GM23338 (cell line): ENCODE measurements around the gene IFI44L. TPM values are rescaled to one million over a fixed set of nuclear protein-coding genes. Genes with fewer than 3 reads are reported as not detected.

Experiments
- ATAC-seq: fragments of 200-7000 bp; cut with Tn5 transposase; 3 replicates; pipeline ENCODE4 v1.9.1; 2020
- DNase-seq: peaks from one replicate; pipeline ENCODE4 v3.0.0-alpha.2; 2015; ENCODE audit warnings: low spot score
- H2AFZ ChIP-seq: fragments of 200-600 bp; sonication (generic); 2 replicates; pipeline ENCODE4 v1.8.0; 2016; ENCODE audit warnings: antibody characterized with exemption, mild to moderate bottlenecking, moderate library complexity
- H3F3A ChIP-seq: fragments of 200-600 bp; sonication (generic); replicated peaks from 2 replicates; pipeline ENCODE4 v1.8.0; 2017; ENCODE audit warnings: antibody characterized with exemption, mixed run types, low read depth
- H3K27ac ChIP-seq: fragments of 200-600 bp; sonication (generic); 2 replicates; pipeline ENCODE4 v1.6.1; 2016; ENCODE audit warnings: low read depth
- H3K27me3 ChIP-seq: fragments of 200-600 bp; sonication (generic); 2 replicates; pipeline ENCODE4 v1.8.0; 2016; ENCODE audit warnings: mild to moderate bottlenecking, mixed run types, moderate library complexity; ENCODE audit not compliant: insufficient read depth
- H3K36me3 ChIP-seq: fragments of 200-600 bp; sonication (generic); 2 replicates; pipeline ENCODE4 v1.8.0; 2016; ENCODE audit warnings: mild to moderate bottlenecking; ENCODE audit not compliant: insufficient read depth
- H3K4me1 ChIP-seq: fragments of 200-600 bp; sonication (generic); 2 replicates; pipeline ENCODE4 v1.8.0; 2016; ENCODE audit warnings: mild to moderate bottlenecking, moderate library complexity; ENCODE audit not compliant: insufficient read depth
- H3K4me2 ChIP-seq: fragments of 200-600 bp; sonication (generic); 2 replicates; pipeline ENCODE4 v1.7.1; 2017; ENCODE audit warnings: mixed run types
- H3K4me3 ChIP-seq: fragments of 200-600 bp; sonication (generic); 2 replicates; pipeline ENCODE4 v1.6.1; 2016; ENCODE audit warnings: mixed run types
- H3K79me2 ChIP-seq: fragments of 200-600 bp; sonication (generic); replicated peaks from 2 replicates; pipeline ENCODE4 v1.8.0; 2017; ENCODE audit warnings: mild to moderate bottlenecking; ENCODE audit not compliant: insufficient read depth
- H3K9me2 ChIP-seq: fragments of 200-600 bp; sonication (generic); 2 replicates; pipeline ENCODE4 v1.8.0; 2017; ENCODE audit not compliant: insufficient read depth
- H4K20me1 ChIP-seq: fragments of 200-600 bp; sonication (generic); replicated peaks from 2 replicates; pipeline ENCODE4 v1.8.0; 2017; ENCODE audit warnings: mild to moderate bottlenecking; ENCODE audit not compliant: insufficient read depth
- H3K27ac Mint-ChIP-seq: 2 replicates; pipeline ENCODE4 v1.8.0; 2020; ENCODE audit warnings: inconsistent platforms, mild to moderate bottlenecking, moderate library complexity, mixed read lengths
- H3K27me3 Mint-ChIP-seq: 3 replicates; pipeline ENCODE4 v1.8.0; 2022; ENCODE audit warnings: low read depth, mild to moderate bottlenecking, moderate library complexity, mixed read lengths, inconsistent platforms; ENCODE audit not compliant: insufficient read depth, poor library complexity
- H3K36me3 Mint-ChIP-seq: 3 replicates; pipeline ENCODE4 v1.8.0; 2021; ENCODE audit warnings: low read depth, mild to moderate bottlenecking, inconsistent platforms, moderate library complexity, mixed read lengths
- H3K4me1 Mint-ChIP-seq: 3 replicates; pipeline ENCODE4 v1.8.0; 2020; ENCODE audit warnings: mild to moderate bottlenecking, inconsistent platforms, mixed read lengths
- H3K4me3 Mint-ChIP-seq: 3 replicates; pipeline ENCODE4 v1.8.0; 2021; ENCODE audit warnings: moderate library complexity, mild to moderate bottlenecking, inconsistent platforms, mixed read lengths
- H3K9me3 Mint-ChIP-seq: 3 replicates; pipeline ENCODE4 v1.8.0; 2020; ENCODE audit warnings: moderate library complexity, mild to moderate bottlenecking, inconsistent platforms, mixed read lengths
- CREB1 ChIP-seq: fragments of 250-450 bp; sonication (Bioruptor Pico); IDR thresholded peaks from 2 replicates; pipeline ENCODE4 v1.5.0; 2020; ENCODE audit warnings: low read depth, mild to moderate bottlenecking, moderate library complexity
- CTCF ChIP-seq, 2 experiments: fragments of 200-600 bp in 1 of 2; sonication (generic) in 1 of 2; conservative IDR thresholded peaks; 2 replicates each; pipeline versions ENCODE4 v1.5.1 to v1.6.1; 2016 to 2017; ENCODE audit warnings: antibody characterized with exemption in 2 of 2, low read depth in 2 of 2, mild to moderate bottlenecking in 2 of 2, moderate library complexity in 1 of 2
- ETS1 ChIP-seq: IDR thresholded peaks from 2 replicates; pipeline ENCODE4 v1.6.1; 2016; ENCODE audit warnings: antibody characterized with exemption
- EZH2 ChIP-seq: fragments of 200-600 bp; sonication (generic); IDR thresholded peaks from one replicate; pipeline ENCODE4 v1.8.0; 2017; ENCODE audit warnings: antibody characterized with exemption, mild to moderate bottlenecking, low read depth; ENCODE audit not compliant: unreplicated experiment
- EZH2phosphoT487 ChIP-seq: fragments of 200-600 bp; sonication (generic); IDR thresholded peaks from one replicate; pipeline ENCODE4 v1.8.1; 2018; ENCODE audit warnings: antibody characterized with exemption; ENCODE audit not compliant: unreplicated experiment
- JUNB ChIP-seq: IDR thresholded peaks from one replicate; pipeline ENCODE4 v1.6.1; 2016; ENCODE audit warnings: antibody characterized with exemption; ENCODE audit not compliant: unreplicated experiment
- NANOG ChIP-seq: IDR thresholded peaks from 2 replicates; pipeline ENCODE4 v1.6.1; 2016; ENCODE audit warnings: antibody characterized with exemption, borderline replicate concordance
- POLR2AphosphoS5 ChIP-seq: IDR thresholded peaks from 2 replicates; pipeline ENCODE4 v1.6.1; 2016; ENCODE audit warnings: antibody characterized with exemption, low read depth
- REST ChIP-seq: IDR thresholded peaks from one replicate; pipeline ENCODE4 v1.6.1; 2018; ENCODE audit warnings: antibody characterized with exemption; ENCODE audit not compliant: unreplicated experiment
- STAT1 ChIP-seq: IDR thresholded peaks from one replicate; pipeline ENCODE4 v1.6.1; 2016; ENCODE audit warnings: antibody characterized with exemption; ENCODE audit not compliant: unreplicated experiment
- ZNF114 ChIP-seq: fragments of 250-450 bp; sonication (Bioruptor Pico); IDR thresholded peaks from 2 replicates; pipeline ENCODE4 v1.5.0; 2020; ENCODE audit warnings: mild to moderate bottlenecking, moderate library complexity
- ZNF331 ChIP-seq: fragments of 250-450 bp; sonication (Bioruptor Pico); IDR thresholded peaks from 2 replicates; pipeline ENCODE4 v1.5.0; 2020; ENCODE audit warnings: low read depth, mild to moderate bottlenecking, moderate library complexity
- ZNF462 ChIP-seq: fragments of 250-450 bp; sonication (Bioruptor Pico); IDR thresholded peaks from 2 replicates; pipeline ENCODE4 v1.5.0; 2020; ENCODE audit warnings: mild to moderate bottlenecking, moderate library complexity
- polyA plus RNA-seq: library from polyadenylated mRNA; unstranded; fragments of >200 nt; fragmentation: Nextera tagmentation; extraction: Ambion mirVana; gene quantifications from 2 replicates; pipeline ENCODE4 v1.2.1, GENCODE V29; 2016
- total RNA-seq: library from RNA; depleted of rRNA; stranded (reverse); fragments of >200 nt; shearing (Covaris generic); gene quantifications from 2 replicates; pipeline ENCODE4 v1.2.3, GENCODE V29; 2014

IFI44L gene
- total and polyA plus RNA-seq, 2 experiments from 2014 or later: not detected

GRCh38 chr1:78687315-78687714, 67.1 kb downstream of the IFI44L start:
- no peaks in the 10 kb centered on the region for H3K4me1 ChIP-seq
- TF ChIP-seq REST (no peak), ZNF462 (CRISPR knock-in tag) (no peak), JUNB (no peak), CREB1 (CRISPR knock-in tag) (no peak), STAT1 (no peak), NANOG (no peak), ETS1 (no peak), POLR2AphosphoS5 (no peak), ZNF114 (CRISPR knock-in tag) (no peak), EZH2 (no peak), ZNF331 (CRISPR knock-in tag) (no peak), EZH2phosphoT487 (no peak), CTCF (conservative IDR thresholded peaks at IDR 0.05; ENCODE audit: low read depth in 2 of 2) (no peak)
- H3K4me2 ChIP-seq: no peak overlapping the region
- no peaks in the 10 kb centered on the region for H4K20me1 ChIP-seq
- ATAC-seq: no peak
- peaks cover 6% of the 10 kb centered on the region; the same call in 1 of the 3 replicates for H3K36me3 Mint-ChIP-seq
- peaks cover 3% of the 10 kb centered on the region for H3K27me3 Mint-ChIP-seq
- 0 out of 2 replicates have a peak, but pooled peaks cover 4% of the 10 kb centered on the region for H3K9me2 ChIP-seq
- no peaks in the 10 kb centered on the region for H3K27me3 ChIP-seq
- H3K4me3 Mint-ChIP-seq: no peak overlapping the region
- no peak for DNase-seq
- no peak overlapping the region for H2AFZ ChIP-seq
- H3K27ac ChIP-seq: no peak overlapping the region
- no peaks in the 10 kb centered on the region for H3K79me2 ChIP-seq
- H3K36me3 ChIP-seq: no peaks in the 10 kb centered on the region
- H3F3A ChIP-seq: no peaks in the 10 kb centered on the region
- peaks cover 8% of the 10 kb centered on the region for H3K9me3 Mint-ChIP-seq
- H3K4me3 ChIP-seq: no peak overlapping the region
- H3K4me1 Mint-ChIP-seq: peaks cover 2% of the 10 kb centered on the region; the same call in 2 of the 3 replicates
- H3K27ac Mint-ChIP-seq: no peak overlapping the region
